Glutamatergic neuron (in vitro differentiated cells): ENCODE data around the gene ATXN2. TPM values are rescaled to one million over a fixed set of nuclear protein-coding genes. Genes with fewer than 3 reads are reported as not detected.
"Not testable (repeated sequence)": the region's sequence is repeated elsewhere in the genome, so short reads cannot be mapped to it uniquely, and the experiment has no call there.

Source experiments
- DNase-seq: peaks from one replicate; pipeline ENCODE4 v3.0.0; 2022
- H3K27ac Mint-ChIP-seq: one replicate; pipeline ENCODE4 v1.8.0; 2020; ENCODE audit warnings: mild to moderate bottlenecking, mixed read lengths, inconsistent platforms; ENCODE audit not compliant: unreplicated experiment
- H3K27me3 Mint-ChIP-seq: one replicate; pipeline ENCODE4 v1.8.0; 2020; ENCODE audit warnings: mild to moderate bottlenecking, moderate library complexity, mixed read lengths, inconsistent platforms; ENCODE audit not compliant: unreplicated experiment
- H3K36me3 Mint-ChIP-seq: one replicate; pipeline ENCODE4 v1.8.0; 2020; ENCODE audit warnings: mild to moderate bottlenecking, mixed read lengths, inconsistent platforms; ENCODE audit not compliant: unreplicated experiment
- H3K4me1 Mint-ChIP-seq: one replicate; pipeline ENCODE4 v1.8.0; 2020; ENCODE audit warnings: mild to moderate bottlenecking, low read depth, mixed read lengths, inconsistent platforms; ENCODE audit not compliant: unreplicated experiment
- H3K4me3 Mint-ChIP-seq: one replicate; pipeline ENCODE4 v1.8.0; 2020; ENCODE audit warnings: mild to moderate bottlenecking, mixed read lengths, inconsistent platforms; ENCODE audit not compliant: unreplicated experiment
- H3K9me3 Mint-ChIP-seq: one replicate; pipeline ENCODE4 v1.8.0; 2020; ENCODE audit warnings: mild to moderate bottlenecking, moderate library complexity, mixed read lengths, inconsistent platforms; ENCODE audit not compliant: unreplicated experiment
- CTCF ChIP-seq: fragments of 200-600 bp; sonication (generic); IDR thresholded peaks from one replicate; pipeline ENCODE4 v1.5.0; 2021; ENCODE audit not compliant: partially characterized antibody, unreplicated experiment
- total RNA-seq: library from RNA; stranded (reverse); fragmentation: NEBNext Ultra II Directional; extraction: Animal tissue kit (Norgen Biotek cat#: 25700); gene quantifications from one replicate; pipeline ENCODE4 v1.2.1, GENCODE V29; 2021; ENCODE audit not compliant: unreplicated experiment

The ATXN2 gene
- total RNA-seq, 1 donor from 2014 or later: 80.8 TPM

GRCh38 chr12:111570084-111570961, 28.8 kb downstream of the ATXN2 start:
- no peak for DNase-seq
- TF ChIP-seq CTCF: no peak
- Mint-ChIP-seq H3K4me1 (peaks cover under 1% of the 10 kb centered on the region), H3K36me3 (no peaks in the 10 kb centered on the region), H3K27ac (no peak overlapping the region), H3K4me3 (no peak overlapping the region), H3K27me3 (peaks cover 3% of the 10 kb centered on the region), H3K9me3 (peaks cover 1% of the 10 kb centered on the region)

GRCh38 chr12:111569363-111570083, 29.6 kb downstream of the ATXN2 start:
- Mint-ChIP-seq H3K9me3 (peaks cover 1% of the 10 kb centered on the region), H3K36me3 (no peaks in the 10 kb centered on the region), H3K4me3 (no peak overlapping the region), H3K27ac (no peak overlapping the region), H3K27me3 (peaks cover 2% of the 10 kb centered on the region), H3K4me1 (no peaks in the 10 kb centered on the region)
- TF ChIP-seq CTCF: no peak
- no peak for DNase-seq

- not testable (repeated sequence) for H3K9me3 Mint-ChIP-seq, H3K27me3 Mint-ChIP-seq, H3K27ac Mint-ChIP-seq, H3K36me3 Mint-ChIP-seq, H3K4me1 Mint-ChIP-seq, H3K4me3 Mint-ChIP-seq, DNase-seq
These were observed 38.3 kb downstream of the ATXN2 start for GRCh38 chr12:111560844-111561243.

- Mint-ChIP-seq H3K9me3 (no peaks in the 10 kb centered on the region), H3K4me3 (no peak overlapping the region), H3K27ac (no peak overlapping the region), H3K27me3 (peaks cover 3% of the 10 kb centered on the region), H3K36me3 (no peaks in the 10 kb centered on the region), H3K4me1 (peaks cover 9% of the 10 kb centered on the region)
- no peak for TF ChIP-seq CTCF
- DNase-seq: no peak
These were observed 41.1 kb downstream of the ATXN2 start for GRCh38 chr12:111558107-111558376.

- Mint-ChIP-seq H3K4me3 (no peak overlapping the region), H3K4me1 (peaks cover 9% of the 10 kb centered on the region), H3K36me3 (no peaks in the 10 kb centered on the region), H3K9me3 (no peaks in the 10 kb centered on the region), H3K27me3 (peaks cover 3% of the 10 kb centered on the region), H3K27ac (no peak overlapping the region)
- DNase-seq: no peak
- no peak for TF ChIP-seq CTCF
These were observed 41.6 kb downstream of the ATXN2 start for GRCh38 chr12:111557271-111558106.
